Thyroid gland (tissue), 4 donors: ENCODE measurements around the gene LSG1. TPM values are rescaled to one million over a fixed set of nuclear protein-coding genes. Genes with fewer than 3 reads are reported as not detected.

ENCODE experiments used
- DNase-seq, 2 donors: peaks; one replicate each; pipeline ENCODE4 v3.0.0-alpha.2; 2019
- H3K27ac ChIP-seq, 3 donors: fragments of 200-600 bp; sonication (generic); 1 replicate in 2 of 3; 2 replicates in 1 of 3; pipeline ENCODE4 v1.5.1; 2016 to 2019; ENCODE audit warnings: mild to moderate bottlenecking in 1 of 3, moderate library complexity in 1 of 3
- H3K27me3 ChIP-seq: fragments of 200-600 bp; sonication (generic); one replicate; pipeline ENCODE4 v1.5.1; 2019
- H3K36me3 ChIP-seq, 2 donors: fragments of 200-600 bp; sonication (generic); one replicate each; pipeline ENCODE4 v1.5.1; 2016 to 2019
- H3K4me1 ChIP-seq, 2 donors: fragments of 200-600 bp; sonication (generic); one replicate each; pipeline ENCODE4 v1.5.1; 2017 to 2019
- H3K4me3 ChIP-seq, 3 donors: fragments of 200-600 bp; sonication (generic); replicated peaks in 1 of 3; 1 replicate in 2 of 3; 2 replicates in 1 of 3; pipeline ENCODE4 v1.5.1; 2016; ENCODE audit warnings: mild to moderate bottlenecking in 1 of 3
- H3K9me3 ChIP-seq: fragments of 200-600 bp; sonication (generic); one replicate; pipeline ENCODE4 v1.5.1; 2017
- POLR2A ChIP-seq, 2 donors: fragments of 450-650 bp; IDR thresholded peaks; one replicate each; pipeline ENCODE4 v1.6.1; 2017; ENCODE audit warnings: antibody characterized with exemption in 2 of 2, mild to moderate bottlenecking in 2 of 2, moderate library complexity in 1 of 2
- WGBS, 2 donors: methylation state at CpG; one replicate each; pipeline ENCODE4 v1.1.5; 2017; 5-methylcytosine and 5-hydroxymethylcytosine counted together
- intact Hi-C: fragments of 100-400 bp; cut with DNase I; formaldehyde crosslinking; loops from one replicate; pipeline ENCODE4 v1.15.1; 2023
- total RNA-seq, 4 donors: library from RNA; depleted of rRNA; stranded (reverse); fragments of >200 nt; gene quantifications; one replicate each; pipeline ENCODE4 v1.2.3, GENCODE V29; 2016
- TF ChIP-seq, protein P1 (sequence below), 6 experiments: fragments of 200-600 bp in 3 of 6; fragments of 450-650 bp in 3 of 6; sonication (generic) in 3 of 6; IDR thresholded peaks; one replicate each; pipeline ENCODE4 v1.5.1; 2016 to 2019; ENCODE audit warnings: antibody characterized with exemption in 6 of 6, mild to moderate bottlenecking in 2 of 6, inconsistent platforms in 1 of 6, moderate library complexity in 1 of 6

LSG1 gene
- total RNA-seq, 4 donors from 2014 or later: 34.8 to 60.3 (median 49.7) TPM

DNA sequence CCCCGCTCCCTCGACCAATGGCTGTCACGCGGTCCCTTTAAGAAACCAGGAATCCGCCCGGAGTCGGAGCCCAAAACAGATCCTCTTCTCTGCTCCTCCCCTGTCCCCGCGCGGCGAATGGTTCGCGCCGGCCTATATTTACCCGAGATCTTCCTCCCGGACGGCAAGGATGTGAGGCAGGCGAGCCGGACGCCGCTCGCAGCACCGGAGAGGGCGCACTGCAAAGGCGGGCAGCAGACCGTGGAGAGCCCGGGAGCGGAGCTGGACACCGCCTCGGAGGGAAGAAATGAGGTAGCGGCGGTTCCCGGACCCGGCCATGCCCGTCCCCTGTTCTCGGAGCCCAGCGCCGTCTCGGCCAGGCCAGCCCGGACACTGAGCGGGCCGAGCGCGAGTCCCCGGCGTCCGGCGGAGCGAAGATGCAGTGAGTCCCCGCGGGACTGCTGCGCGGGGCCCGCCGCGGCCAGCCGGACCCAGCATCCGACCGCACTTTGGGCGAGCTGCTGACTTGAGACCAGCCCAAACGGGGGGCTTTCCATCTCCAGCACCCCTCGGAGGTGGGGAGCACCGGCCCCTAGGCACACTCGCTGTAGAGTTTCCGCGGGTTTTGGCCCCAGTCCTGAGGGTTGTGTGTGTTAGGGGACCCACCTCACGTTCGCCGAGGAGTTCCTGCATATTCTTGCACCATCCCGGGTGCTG, 13.9 kb upstream of the LSG1 start, which contains the start of gene FAM43A:
Gene FAM43A, plus strand, starts transcription at position 166 of the 696 bp plus-strand sequence. CDS start 944 bp downstream, outside the sequence.
- peak; percentile 89 to 94 for DNase-seq
- H3K9me3 ChIP-seq: no peaks in the 10 kb centered on the region
- peak within 1 kb of the TSS in 2 of 3 donors; percentile 44 to 51 for H3K4me3 ChIP-seq
- TF ChIP-seq POLR2A (IDR thresholded peaks at IDR 0.05): peak; percentile 83 to 92
- TF ChIP-seq, protein P1, sequence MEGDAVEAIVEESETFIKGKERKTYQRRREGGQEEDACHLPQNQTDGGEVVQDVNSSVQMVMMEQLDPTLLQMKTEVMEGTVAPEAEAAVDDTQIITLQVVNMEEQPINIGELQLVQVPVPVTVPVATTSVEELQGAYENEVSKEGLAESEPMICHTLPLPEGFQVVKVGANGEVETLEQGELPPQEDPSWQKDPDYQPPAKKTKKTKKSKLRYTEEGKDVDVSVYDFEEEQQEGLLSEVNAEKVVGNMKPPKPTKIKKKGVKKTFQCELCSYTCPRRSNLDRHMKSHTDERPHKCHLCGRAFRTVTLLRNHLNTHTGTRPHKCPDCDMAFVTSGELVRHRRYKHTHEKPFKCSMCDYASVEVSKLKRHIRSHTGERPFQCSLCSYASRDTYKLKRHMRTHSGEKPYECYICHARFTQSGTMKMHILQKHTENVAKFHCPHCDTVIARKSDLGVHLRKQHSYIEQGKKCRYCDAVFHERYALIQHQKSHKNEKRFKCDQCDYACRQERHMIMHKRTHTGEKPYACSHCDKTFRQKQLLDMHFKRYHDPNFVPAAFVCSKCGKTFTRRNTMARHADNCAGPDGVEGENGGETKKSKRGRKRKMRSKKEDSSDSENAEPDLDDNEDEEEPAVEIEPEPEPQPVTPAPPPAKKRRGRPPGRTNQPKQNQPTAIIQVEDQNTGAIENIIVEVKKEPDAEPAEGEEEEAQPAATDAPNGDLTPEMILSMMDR (IDR thresholded peaks at IDR 0.05): peak in 3 of 6 experiments; percentile 7 to 20 (median 18)
- 0 to 1% methylated on average over 29 to 36 of the region's 70 CpGs for WGBS, 2 donors
- H3K27ac ChIP-seq: peak within 1 kb of the TSS; percentile 51 to 76 (median 60)
- no peaks in the 10 kb centered on the region for H3K27me3 ChIP-seq
- no peaks in the 10 kb centered on the region for H3K36me3 ChIP-seq
- intact Hi-C loops: loop anchor here (10.0 kb wide), 1 partner anchor 299 kb away; no protein-coding TSS in a partner anchor
- H3K4me1 ChIP-seq: peaks cover 25 to 32% of the 10 kb centered on the region in 2 donors

- Histone ChIP-seq H3K9me3 (no peaks in the 10 kb centered on the region), H3K27ac (peak overlapping the region in 2 of 3 donors; percentile 60 to 76), H3K36me3 (no peaks in the 10 kb centered on the region), H3K4me1 (peaks cover 25 to 32% of the 10 kb centered on the region in 2 donors), H3K4me3 (peak overlapping the region in 1 of 3 donors; percentile 51), H3K27me3 (no peaks in the 10 kb centered on the region)
- TF ChIP-seq POLR2A (IDR thresholded peaks at IDR 0.05): no peak
- TF ChIP-seq, protein P1 (IDR thresholded peaks at IDR 0.05): peak in 1 of 6 experiments; percentile 7
- intact Hi-C loops: loop anchor here (10.0 kb wide), 1 partner anchor 300 kb away; no protein-coding TSS in a partner anchor
- WGBS, 2 donors: 46 to 52% methylated on average over 12 to 13 of the region's 13 CpGs
- no peak for DNase-seq
Observed at GRCh38 chr3:194685065-194685717, 13.2 kb upstream of the LSG1 start.

GRCh38 chr3:194683380-194683779, 11.4 kb upstream of the LSG1 start:
- Histone ChIP-seq H3K4me1 (peaks cover 20 to 30% of the 10 kb centered on the region in 2 donors), H3K4me3 (no peak overlapping the region), H3K9me3 (no peaks in the 10 kb centered on the region), H3K36me3 (no peaks in the 10 kb centered on the region), H3K27ac (no peak overlapping the region), H3K27me3 (no peaks in the 10 kb centered on the region)
- TF ChIP-seq POLR2A (IDR thresholded peaks at IDR 0.05): no peak
- TF ChIP-seq, protein P1 (IDR thresholded peaks at IDR 0.05): no peak
- no peak for DNase-seq
- 85 to 96% methylated on average over 2 of the region's 2 CpGs for WGBS, 2 donors
- intact Hi-C loops: loop anchor here (2.0 to 10.0 kb wide), 3 partner anchors 301 to 574 kb away; no protein-coding TSS in a partner anchor

DNA sequence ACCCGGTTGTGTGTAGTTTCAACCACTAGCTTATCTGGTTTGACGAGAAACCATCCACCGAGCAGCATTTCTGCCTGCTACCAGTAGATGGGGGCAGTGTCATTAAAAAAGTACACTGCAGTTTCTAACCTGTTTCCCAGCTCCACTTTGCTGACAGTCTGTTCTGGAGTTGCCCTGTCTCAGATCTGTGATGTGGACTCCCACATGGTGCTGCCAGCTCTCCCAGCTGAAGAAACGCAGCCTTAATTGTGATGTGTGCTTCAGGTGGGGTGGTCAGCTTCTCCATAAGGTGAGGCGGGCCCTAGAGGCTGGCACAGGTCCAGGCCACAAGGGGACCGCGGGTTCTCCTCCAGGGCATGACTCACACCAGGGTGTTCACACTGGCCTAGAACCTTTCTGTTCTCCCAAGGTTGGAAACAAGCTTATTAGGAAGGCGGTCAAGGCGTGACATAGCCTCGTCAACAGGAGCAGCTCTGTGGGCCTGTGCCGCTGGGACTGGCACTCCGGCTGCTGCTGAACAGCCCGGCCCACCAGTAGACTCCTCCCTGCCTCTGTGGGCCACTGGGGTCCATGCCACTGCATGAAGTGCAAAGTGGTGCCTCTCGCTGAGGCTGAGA, 10.8 kb upstream of the LSG1 start:
- intact Hi-C loops: loop anchor here (2.0 to 10.0 kb wide), 3 partner anchors 302 to 574 kb away; no protein-coding TSS in a partner anchor
- Histone ChIP-seq H3K4me1 (peaks cover 14 to 26% of the 10 kb centered on the region in 2 donors), H3K36me3 (no peaks in the 10 kb centered on the region), H3K27me3 (no peaks in the 10 kb centered on the region), H3K4me3 (no peak overlapping the region), H3K27ac (no peak overlapping the region), H3K9me3 (no peaks in the 10 kb centered on the region)
- 16 to 46% methylated on average over 5 to 12 of the region's 14 CpGs for WGBS, 2 donors
- TF ChIP-seq, protein P1 (IDR thresholded peaks at IDR 0.05): peak; percentile 75 to 99 (median 87)
- no peak for TF ChIP-seq POLR2A (IDR thresholded peaks at IDR 0.05)
- peak; percentile 81 to 84 for DNase-seq
